PC-3 (cell line): ENCODE results near the gene PTPRQ. TPM values are rescaled to one million over a fixed set of nuclear protein-coding genes. Genes with fewer than 3 reads are reported as not detected.

Experiments used
- ATAC-seq: fragments of 200-7000 bp; cut with Tn5 transposase; 2 replicates; pipeline ENCODE4 v1.9.1; 2020; ENCODE audit warnings: mild to moderate bottlenecking, moderate library complexity
- BruUV-seq: library from RNA; stranded (reverse); fragments of 400-500 nt; replicated peaks from 2 replicates; lab custom pipeline; 2021; lab: Mats Ljungman, UMichigan
- CTCF ChIA-PET: fragments of 300-600 bp; sonication (Branson Sonifier 250); formaldehyde crosslinking; loops from one replicate; lab custom pipeline; 2022; ENCODE audit warnings: antibody characterized with exemption; lab: Charles Lee
- POLR2A ChIA-PET: fragments of 300-600 bp; sonication (Branson Sonifier 250); formaldehyde crosslinking; loops from one replicate; lab custom pipeline; 2022; ENCODE audit warnings: antibody characterized with exemption; ENCODE audit not compliant: unreplicated experiment; lab: Charles Lee
- DNase-seq: peaks from one replicate; pipeline ENCODE4 v3.0.0-alpha.2; 2015
- H2AFZ ChIP-seq: fragments of 300-600 bp; sonication (generic); 2 replicates; pipeline ENCODE4 v1.6.0; 2016; ENCODE audit warnings: antibody characterized with exemption, low read length
- H3F3A ChIP-seq: fragments of 300-600 bp; sonication (generic); one replicate; pipeline ENCODE4 v1.6.0; 2017; ENCODE audit warnings: antibody characterized with exemption, low read length, control low read depth, mild to moderate bottlenecking; ENCODE audit not compliant: unreplicated experiment
- H3K27ac ChIP-seq: fragments of 300-600 bp; sonication (generic); 2 replicates; pipeline ENCODE4 v1.5.1; 2016; ENCODE audit warnings: mild to moderate bottlenecking, low read length
- H3K27me3 ChIP-seq: fragments of 300-600 bp; sonication (generic); 2 replicates; pipeline ENCODE4 v1.6.1; 2016; ENCODE audit warnings: low read length, mixed read lengths
- H3K36me3 ChIP-seq: fragments of 300-600 bp; sonication (generic); 2 replicates; pipeline ENCODE4 v1.6.1; 2016; ENCODE audit warnings: low read depth, mixed run types, low read length, mixed read lengths
- H3K4me1 ChIP-seq: fragments of 300-600 bp; sonication (generic); 2 replicates; pipeline ENCODE4 v1.5.1; 2016; ENCODE audit warnings: low read length; ENCODE audit not compliant: insufficient read depth
- H3K4me2 ChIP-seq: fragments of 300-600 bp; sonication (generic); 2 replicates; pipeline ENCODE4 v1.6.0; 2016; ENCODE audit warnings: low read length
- H3K4me3 ChIP-seq: fragments of 300-600 bp; sonication (generic); 2 replicates; pipeline ENCODE4 v1.5.1; 2016; ENCODE audit warnings: mild to moderate bottlenecking, low read length, mixed read lengths
- H3K79me2 ChIP-seq: fragments of 300-600 bp; sonication (generic); 2 replicates; pipeline ENCODE4 v1.6.1; 2017; ENCODE audit warnings: low read length, mixed read lengths
- H3K9ac ChIP-seq: fragments of 300-600 bp; sonication (generic); 2 replicates; pipeline ENCODE4 v1.6.0; 2016; ENCODE audit warnings: mild to moderate bottlenecking, low read length
- H3K9me2 ChIP-seq: fragments of 300-600 bp; sonication (generic); replicated peaks from 2 replicates; pipeline ENCODE4 v1.6.1; 2016; ENCODE audit warnings: mixed run types, low read length, mixed read lengths
- H3K9me3 ChIP-seq: fragments of 300-600 bp; sonication (generic); 2 replicates; pipeline ENCODE4 v1.6.1; 2016; ENCODE audit warnings: low read length, mixed read lengths
- H4K20me1 ChIP-seq: fragments of 300-600 bp; sonication (generic); 2 replicates; pipeline ENCODE4 v1.6.1; 2016; ENCODE audit warnings: low read length, mixed read lengths
- CTCF ChIP-seq: fragments of 300-600 bp; sonication (generic); conservative IDR thresholded peaks from 2 replicates; pipeline ENCODE4 v1.5.1; 2017; ENCODE audit warnings: antibody characterized with exemption, low read depth, mild to moderate bottlenecking, low read length
- EZH2 ChIP-seq: fragments of 300-600 bp; sonication (generic); IDR thresholded peaks from one replicate; pipeline ENCODE4 v1.6.1; 2017; ENCODE audit warnings: antibody characterized with exemption, mild to moderate bottlenecking, low read length; ENCODE audit not compliant: unreplicated experiment
- EZH2phosphoT487 ChIP-seq: fragments of 300-600 bp; sonication (generic); IDR thresholded peaks from 2 replicates; pipeline ENCODE4 v1.6.1; 2018; ENCODE audit warnings: mild to moderate bottlenecking, antibody characterized with exemption, low read length, borderline replicate concordance
- intact Hi-C: fragments of 100-400 bp; cut with micrococcal nuclease; formaldehyde crosslinking; loops from 2 replicates; pipeline ENCODE4 v1.9.0; 2023
- total RNA-seq: library from RNA; depleted of rRNA; stranded (reverse); fragments of >200 nt; gene quantifications from 2 replicates; pipeline ENCODE4 v1.2.3, GENCODE V29; 2014

The PTPRQ gene
- total RNA-seq, 1 experiment from 2014 or later = 0.07 TPM

- no peak for TF ChIP-seq EZH2
- no peak for TF ChIP-seq EZH2phosphoT487
- TF ChIP-seq CTCF = no peak
- CTCF ChIA-PET = no interaction called here
Measured at GRCh38 chr12:80493466-80493865, 49.4 kb downstream of the PTPRQ start.

GRCh38 chr12:80494836-80495235 is 50.8 kb downstream of the PTPRQ start:
- ChIA-PET CTCF (no interaction called here), POLR2A (no interaction called here)
- Histone ChIP-seq H3K9me3 (no peaks in the 10 kb centered on the region), H3K36me3 (no peaks in the 10 kb centered on the region), H3K27me3 (no peaks in the 10 kb centered on the region), H4K20me1 (no peaks in the 10 kb centered on the region), H3K9me2 (no peaks in the 10 kb centered on the region), H3F3A (no peaks in the 10 kb centered on the region), H3K4me2 (no peak overlapping the region), H3K9ac (no peak overlapping the region), H3K79me2 (no peaks in the 10 kb centered on the region), H3K4me1 (no peaks in the 10 kb centered on the region), H2AFZ (no peak overlapping the region), H3K4me3 (no peak overlapping the region), H3K27ac (no peak overlapping the region)
- TF ChIP-seq EZH2 = no peak
- TF ChIP-seq CTCF = no peak
- TF ChIP-seq EZH2phosphoT487 = no peak
- no TSS peak for BruUV-seq
- intact Hi-C loops = no loop called here
- ATAC-seq = no peak
- no peak for DNase-seq

More at GRCh38 chr12:80493466-80493865, 49.4 kb downstream of the PTPRQ start:
- intact Hi-C loops = no loop called here
- no peaks in the 10 kb centered on the region for H3K9me2 ChIP-seq
- no peaks in the 10 kb centered on the region for H3K79me2 ChIP-seq
- no peak overlapping the region for H3K9ac ChIP-seq
- no peak for DNase-seq
- no peak overlapping the region for H3K27ac ChIP-seq
- no peaks in the 10 kb centered on the region for H3K9me3 ChIP-seq
- H3K4me1 ChIP-seq = no peaks in the 10 kb centered on the region
- ATAC-seq = no peak
- H3K4me3 ChIP-seq = no peak overlapping the region
- no peak overlapping the region for H3K4me2 ChIP-seq
- no peaks in the 10 kb centered on the region for H3F3A ChIP-seq
- POLR2A ChIA-PET = no interaction called here
- no peaks in the 10 kb centered on the region for H3K36me3 ChIP-seq
- BruUV-seq = no TSS peak
- H2AFZ ChIP-seq = no peak overlapping the region
- no peaks in the 10 kb centered on the region for H4K20me1 ChIP-seq
- peaks cover 4% of the 10 kb centered on the region; the same call in 1 of the 2 replicates for H3K27me3 ChIP-seq

GRCh38 chr12:80498059-80498728 is 54.2 kb downstream of the PTPRQ start:
- ATAC-seq = no peak
- no TSS peak for BruUV-seq
- Histone ChIP-seq H3K27me3 (no peaks in the 10 kb centered on the region; the same call in 1 of the 2 replicates), H3K36me3 (no peaks in the 10 kb centered on the region), H3K9me3 (no peaks in the 10 kb centered on the region), H3K4me1 (no peaks in the 10 kb centered on the region), H3K9me2 (no peaks in the 10 kb centered on the region), H3K9ac (no peak overlapping the region), H4K20me1 (no peaks in the 10 kb centered on the region), H3K79me2 (no peaks in the 10 kb centered on the region), H3K4me2 (no peak overlapping the region), H3F3A (no peaks in the 10 kb centered on the region), H2AFZ (no peak overlapping the region), H3K4me3 (no peak overlapping the region), H3K27ac (no peak overlapping the region)
- DNase-seq = no peak
- ChIA-PET POLR2A (interaction anchor here (0.6 kb wide), 1 partner anchor 27 kb away, joined by 5 read pairs; no protein-coding TSS in a partner anchor), CTCF (no interaction called here)
- intact Hi-C loops = no loop called here
- TF ChIP-seq EZH2 (no peak), EZH2phosphoT487 (no peak), CTCF (no peak)
